T-helper 17 cell (primary cell): ENCODE measurements around the gene CENPN. TPM values are rescaled to one million over a fixed set of nuclear protein-coding genes. Genes with fewer than 3 reads are reported as not detected.

Source experiments
- ATAC-seq: fragments of 150-1000 bp; cut with Tn5 transposase; 2 replicates; pipeline ENCODE4 v1.10.0; 2021; ENCODE audit warnings: mild to moderate bottlenecking, moderate library complexity
- DNase-seq, 3 donors: peaks; one replicate each; pipeline versions ENCODE4 v3.0.0 to v3.0.0-alpha.2; 2020 to 2021
- H3K9me3 ChIP-seq: one replicate; pipeline ENCODE4 v1.7.0; 2013; ENCODE audit warnings: low read length, mild to moderate bottlenecking; ENCODE audit not compliant: control insufficient read depth, poor library complexity, severe bottlenecking
- H3K27ac Mint-ChIP-seq: one replicate; pipeline ENCODE4 v1.8.0; 2022; ENCODE audit warnings: mild to moderate bottlenecking, moderate library complexity, mixed read lengths
- H3K27me3 Mint-ChIP-seq: one replicate; pipeline ENCODE4 v1.8.0; 2022; ENCODE audit warnings: mixed read lengths
- H3K36me3 Mint-ChIP-seq: one replicate; pipeline ENCODE4 v1.8.0; 2022; ENCODE audit warnings: low read depth, mixed read lengths
- H3K4me1 Mint-ChIP-seq: one replicate; pipeline ENCODE4 v1.8.0; 2022; ENCODE audit warnings: mild to moderate bottlenecking, mixed read lengths
- H3K4me3 Mint-ChIP-seq: one replicate; pipeline ENCODE4 v1.8.0; 2022; ENCODE audit warnings: mild to moderate bottlenecking, moderate library complexity, mixed read lengths
- total RNA-seq, 4 donors: library from RNA in 2 of 4; stranded (reverse) in 2 of 4; gene quantifications; one replicate each; pipeline ENCODE4 v1.2.3 and lab custom pipeline; 2022 to 2026

The CENPN gene
- total RNA-seq, 2 donors from 2014 or later = 8.8 to 14.8 TPM

DNA sequence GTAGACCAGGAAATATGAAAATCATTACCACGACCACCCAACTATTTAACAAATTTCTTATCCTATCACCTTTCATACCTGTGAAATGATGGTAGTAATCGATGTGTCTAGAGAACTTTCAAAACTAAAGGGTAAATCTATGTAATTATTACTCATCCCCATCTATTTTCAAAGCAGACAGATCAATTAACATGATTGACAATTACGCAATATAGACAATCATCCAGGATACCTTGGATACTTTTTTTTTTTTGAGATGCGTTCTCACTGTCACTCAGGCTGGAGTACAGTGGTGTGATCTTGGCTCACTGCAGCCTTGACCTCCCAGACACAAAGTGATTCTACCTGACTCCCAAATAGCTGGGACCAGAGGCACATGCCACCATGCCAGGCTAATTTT lies 74.0 kb downstream of the CENPN start:
- ATAC-seq (no peak), DNase-seq (no peak)
- no peak overlapping the region for H3K27ac Mint-ChIP-seq
- H3K27me3 Mint-ChIP-seq = no peaks in the 10 kb centered on the region
- no peaks in the 10 kb centered on the region for H3K9me3 ChIP-seq
- no peaks in the 10 kb centered on the region for H3K36me3 Mint-ChIP-seq
- no peaks in the 10 kb centered on the region for H3K4me1 Mint-ChIP-seq
- H3K4me3 Mint-ChIP-seq = no peak overlapping the region

Other genes with a start within 250 kb of the CENPN start
- 10 to 100 TPM; 17.0 to 28.3 TPM for gene CDYL2, start 202.6 kb upstream of the CENPN start, total RNA-seq
- gene CMC2, start 329 bp upstream of the CENPN start, total RNA-seq = 10 to 100 TPM; 78.3 to 86.6 TPM
- gene ATMIN, start 28.6 kb downstream of the CENPN start, total RNA-seq = 10 to 100 TPM; 31.3 to 31.5 TPM
- under 1 TPM in 1 of 2 donors, not detected in 1; 0.37 TPM for gene C16orf46, start 70.0 kb downstream of the CENPN start, total RNA-seq
- 1 to 10 TPM; 1.7 to 2.2 TPM for gene GCSH, start 89.2 kb downstream of the CENPN start, total RNA-seq
- gene BCO1, start 231.5 kb downstream of the CENPN start, total RNA-seq = not detected